ENCODE results near the gene CMTM6.

- no peak for TF ChIP-seq CTCF (IDR thresholded peaks at IDR 0.05 in 2 of 3, conservative IDR thresholded peaks at IDR 0.05 in 1 of 3; ENCODE audit: insufficient read depth in 2 of 3, low read depth in 1 of 3, low read length in 3 of 3)
- no peak for TF ChIP-seq HDAC2 (IDR thresholded peaks at IDR 0.05)
- TF ChIP-seq SRF (CRISPR knock-in tag; IDR thresholded peaks at IDR 0.05) = no peak
- TF ChIP-seq, protein P1, sequence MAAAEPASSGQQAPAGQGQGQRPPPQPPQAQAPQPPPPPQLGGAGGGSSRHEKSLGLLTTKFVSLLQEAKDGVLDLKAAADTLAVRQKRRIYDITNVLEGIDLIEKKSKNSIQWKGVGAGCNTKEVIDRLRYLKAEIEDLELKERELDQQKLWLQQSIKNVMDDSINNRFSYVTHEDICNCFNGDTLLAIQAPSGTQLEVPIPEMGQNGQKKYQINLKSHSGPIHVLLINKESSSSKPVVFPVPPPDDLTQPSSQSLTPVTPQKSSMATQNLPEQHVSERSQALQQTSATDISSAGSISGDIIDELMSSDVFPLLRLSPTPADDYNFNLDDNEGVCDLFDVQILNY (CRISPR knock-in tag; IDR thresholded peaks at IDR 0.05) = no peak
- no peak for TF ChIP-seq YY1 (IDR thresholded peaks at IDR 0.05; ENCODE audit: borderline replicate concordance in 1 of 3, control insufficient read depth in 1 of 3, extremely low read depth in 1 of 3, insufficient read depth in 3 of 3, insufficient read length in 1 of 3, insufficient replicate concordance in 2 of 3, low read depth in 1 of 3, low read length in 2 of 3)
- TF ChIP-seq PML (IDR thresholded peaks at IDR 0.05; ENCODE audit: low read length) = no peak
- no peak for TF ChIP-seq POLR2AphosphoS2 (IDR thresholded peaks at IDR 0.05; ENCODE audit: low read length)
Measured at GRCh38 chr3:32551087-32551486, 48.4 kb upstream of the CMTM6 start.

Measured in K562 (cell line).